Calu3 (cell line): ENCODE results near the gene NCK1. TPM values are rescaled to one million over a fixed set of nuclear protein-coding genes. Genes with fewer than 3 reads are reported as not detected.
A peak's percentile ranks its signal among the peaks of the same experiment; 100 is the strongest.

Experiments
- BruUV-seq: library from RNA; stranded (reverse); fragments of 400-500 nt; replicated peaks from 2 replicates; lab custom pipeline; 2021; lab: Mats Ljungman, UMichigan
- CTCF ChIA-PET: fragments of 300-600 bp; sonication (Branson Sonifier 250); formaldehyde crosslinking; loops from one replicate; lab custom pipeline; 2022; ENCODE audit warnings: antibody characterized with exemption; lab: Charles Lee
- DNase-seq: peaks from one replicate; pipeline ENCODE4 v3.0.0; 2022
- H3K27ac Mint-ChIP-seq: one replicate; pipeline ENCODE4 v1.8.0; 2022; ENCODE audit warnings: mixed read lengths; ENCODE audit not compliant: unreplicated experiment
- H3K27me3 Mint-ChIP-seq: one replicate; pipeline ENCODE4 v1.8.0; 2022; ENCODE audit warnings: mixed read lengths; ENCODE audit not compliant: unreplicated experiment
- H3K36me3 Mint-ChIP-seq: one replicate; pipeline ENCODE4 v1.8.0; 2022; ENCODE audit warnings: mild to moderate bottlenecking, moderate library complexity, mixed read lengths; ENCODE audit not compliant: insufficient read depth, unreplicated experiment
- H3K4me1 Mint-ChIP-seq: one replicate; pipeline ENCODE4 v1.8.0; 2022; ENCODE audit warnings: mild to moderate bottlenecking, low read depth, mixed read lengths; ENCODE audit not compliant: unreplicated experiment
- H3K4me3 Mint-ChIP-seq: one replicate; pipeline ENCODE4 v1.8.0; 2022; ENCODE audit warnings: mild to moderate bottlenecking, low read depth, moderate library complexity, mixed read lengths; ENCODE audit not compliant: unreplicated experiment
- H3K9me3 Mint-ChIP-seq: one replicate; pipeline ENCODE4 v1.8.0; 2022; ENCODE audit warnings: low read depth, mixed read lengths; ENCODE audit not compliant: unreplicated experiment
- CTCF ChIP-seq: fragments of 200-600 bp; IDR thresholded peaks from one replicate; pipeline ENCODE4 v1.8.0; 2022; ENCODE audit warnings: antibody characterized with exemption; ENCODE audit not compliant: unreplicated experiment
- intact Hi-C: fragments of 100-400 bp; cut with micrococcal nuclease; formaldehyde crosslinking; loops from one replicate; pipeline ENCODE4 v1.10.0; 2022; ENCODE audit not compliant: unreplicated experiment
- total RNA-seq: library from RNA; stranded (reverse); gene quantifications from 2 replicates; pipeline ENCODE4 v1.2.3, GENCODE V29; 2022

NCK1 gene
- total RNA-seq, 1 experiment from 2014 or later: 108 TPM

GRCh38 chr3:136904746-136905145 lies 42.7 kb downstream of the NCK1 start:
- H3K9me3 Mint-ChIP-seq: peaks cover 10% of the 10 kb centered on the region
- intact Hi-C loops: no loop called here
- no peaks in the 10 kb centered on the region for H3K27me3 Mint-ChIP-seq
- no peak overlapping the region for H3K4me3 Mint-ChIP-seq
- peaks cover 41% of the 10 kb centered on the region for H3K36me3 Mint-ChIP-seq
- no peak overlapping the region for H3K27ac Mint-ChIP-seq
- CTCF ChIA-PET: no interaction called here
- BruUV-seq: no TSS peak
- TF ChIP-seq CTCF: no peak
- DNase-seq: no peak
- peaks cover 75% of the 10 kb centered on the region for H3K4me1 Mint-ChIP-seq

GRCh38 chr3:136905549-136905948 lies 43.5 kb downstream of the NCK1 start:
- H3K36me3 Mint-ChIP-seq: peaks cover 33% of the 10 kb centered on the region

GRCh38 chr3:136906725-136907124 lies 44.7 kb downstream of the NCK1 start:
- CTCF ChIA-PET: no interaction called here
- H3K27me3 Mint-ChIP-seq: no peaks in the 10 kb centered on the region
- intact Hi-C loops: no loop called here
- no peak for DNase-seq
- H3K4me3 Mint-ChIP-seq: no peak overlapping the region
- peaks cover 23% of the 10 kb centered on the region for H3K36me3 Mint-ChIP-seq
- BruUV-seq: no TSS peak
- peaks cover 6% of the 10 kb centered on the region for H3K9me3 Mint-ChIP-seq
- peak overlapping the region; percentile 40 for H3K27ac Mint-ChIP-seq
- peaks cover 71% of the 10 kb centered on the region for H3K4me1 Mint-ChIP-seq
- TF ChIP-seq CTCF: no peak

More at GRCh38 chr3:136905549-136905948, 43.5 kb downstream of the NCK1 start:
- no peak for TF ChIP-seq CTCF
- H3K27ac Mint-ChIP-seq: peak overlapping the region; percentile 40
- no peak for DNase-seq
- no TSS peak for BruUV-seq
- H3K4me1 Mint-ChIP-seq: peaks cover 75% of the 10 kb centered on the region
- H3K4me3 Mint-ChIP-seq: no peak overlapping the region
- H3K9me3 Mint-ChIP-seq: peaks cover 6% of the 10 kb centered on the region
- intact Hi-C loops: no loop called here
- H3K27me3 Mint-ChIP-seq: no peaks in the 10 kb centered on the region
- CTCF ChIA-PET: no interaction called here

- H3K27ac Mint-ChIP-seq: peak overlapping the region; percentile 92
- H3K4me1 Mint-ChIP-seq: peaks cover 55% of the 10 kb centered on the region
- intact Hi-C loops: no loop called here
- CTCF ChIA-PET: no interaction called here
- peak overlapping the region; percentile 39 for H3K4me3 Mint-ChIP-seq
- H3K9me3 Mint-ChIP-seq: peaks cover 10% of the 10 kb centered on the region
- TF ChIP-seq CTCF: no peak
- no TSS peak for BruUV-seq
- H3K36me3 Mint-ChIP-seq: peaks cover 23% of the 10 kb centered on the region
- no peak for DNase-seq
- H3K27me3 Mint-ChIP-seq: no peaks in the 10 kb centered on the region
Observed at GRCh38 chr3:136908297-136908696, 46.3 kb downstream of the NCK1 start.
